ENCODE results near the gene CFAP73. TPM values are rescaled to one million over a fixed set of nuclear protein-coding genes. Genes with fewer than 3 reads are reported as not detected.

The CFAP73 gene
- total and polyA plus RNA-seq, 8 donors: 0.44 to 5.7 (median 1.6) TPM; not detected in 4

DNA sequence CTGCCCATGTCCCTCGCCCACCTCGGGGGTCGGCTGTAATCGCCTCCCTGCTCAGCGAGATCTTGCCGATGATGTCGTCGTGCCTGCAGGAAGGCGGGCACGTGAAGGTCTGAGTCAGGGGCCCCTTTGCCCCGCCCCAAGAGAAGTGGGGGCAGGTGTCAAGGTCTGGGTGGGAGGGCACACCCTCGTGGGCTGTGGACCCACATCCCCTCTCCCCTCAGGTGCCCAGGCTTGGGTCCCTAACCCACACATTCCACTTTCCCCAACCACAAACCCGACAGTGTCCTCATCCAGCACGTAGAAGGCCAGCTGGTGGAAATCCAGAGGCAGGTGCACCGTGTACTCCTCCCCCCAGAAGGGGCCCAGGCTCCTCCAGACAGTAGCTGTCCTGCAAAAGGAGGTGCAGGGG, 21.7 kb upstream of the CFAP73 start:
- Histone ChIP-seq H3K4me1 (no peaks in the 10 kb centered on the region), H3K27ac (no peak overlapping the region), H3K9me3 (peaks cover 0 to 10% (median 3%) of the 10 kb centered on the region in 4 donors), H3K36me3 (no peaks in the 10 kb centered on the region), H3K4me3 (no peak overlapping the region), H3K27me3 (peaks cover 0 to 42% (median 0%) of the 10 kb centered on the region in 3 donors)
- intact Hi-C loops (cut with DNase I; ENCODE audit: low total_unique reads): no loop called here
- 37 to 63% (median 49%) methylated on average over 7 to 15 of the region's 15 CpGs for WGBS, 5 donors
- TF ChIP-seq, protein P1, sequence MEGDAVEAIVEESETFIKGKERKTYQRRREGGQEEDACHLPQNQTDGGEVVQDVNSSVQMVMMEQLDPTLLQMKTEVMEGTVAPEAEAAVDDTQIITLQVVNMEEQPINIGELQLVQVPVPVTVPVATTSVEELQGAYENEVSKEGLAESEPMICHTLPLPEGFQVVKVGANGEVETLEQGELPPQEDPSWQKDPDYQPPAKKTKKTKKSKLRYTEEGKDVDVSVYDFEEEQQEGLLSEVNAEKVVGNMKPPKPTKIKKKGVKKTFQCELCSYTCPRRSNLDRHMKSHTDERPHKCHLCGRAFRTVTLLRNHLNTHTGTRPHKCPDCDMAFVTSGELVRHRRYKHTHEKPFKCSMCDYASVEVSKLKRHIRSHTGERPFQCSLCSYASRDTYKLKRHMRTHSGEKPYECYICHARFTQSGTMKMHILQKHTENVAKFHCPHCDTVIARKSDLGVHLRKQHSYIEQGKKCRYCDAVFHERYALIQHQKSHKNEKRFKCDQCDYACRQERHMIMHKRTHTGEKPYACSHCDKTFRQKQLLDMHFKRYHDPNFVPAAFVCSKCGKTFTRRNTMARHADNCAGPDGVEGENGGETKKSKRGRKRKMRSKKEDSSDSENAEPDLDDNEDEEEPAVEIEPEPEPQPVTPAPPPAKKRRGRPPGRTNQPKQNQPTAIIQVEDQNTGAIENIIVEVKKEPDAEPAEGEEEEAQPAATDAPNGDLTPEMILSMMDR (IDR thresholded peaks at IDR 0.05): no peak
- no peak for TF ChIP-seq POLR2AphosphoS5 (IDR thresholded peaks at IDR 0.05)
- no peak for TF ChIP-seq POLR2A (IDR thresholded peaks at IDR 0.05)
- no peak for TF ChIP-seq EP300 (IDR thresholded peaks at IDR 0.05)
- no peak for DNase-seq

DNA sequence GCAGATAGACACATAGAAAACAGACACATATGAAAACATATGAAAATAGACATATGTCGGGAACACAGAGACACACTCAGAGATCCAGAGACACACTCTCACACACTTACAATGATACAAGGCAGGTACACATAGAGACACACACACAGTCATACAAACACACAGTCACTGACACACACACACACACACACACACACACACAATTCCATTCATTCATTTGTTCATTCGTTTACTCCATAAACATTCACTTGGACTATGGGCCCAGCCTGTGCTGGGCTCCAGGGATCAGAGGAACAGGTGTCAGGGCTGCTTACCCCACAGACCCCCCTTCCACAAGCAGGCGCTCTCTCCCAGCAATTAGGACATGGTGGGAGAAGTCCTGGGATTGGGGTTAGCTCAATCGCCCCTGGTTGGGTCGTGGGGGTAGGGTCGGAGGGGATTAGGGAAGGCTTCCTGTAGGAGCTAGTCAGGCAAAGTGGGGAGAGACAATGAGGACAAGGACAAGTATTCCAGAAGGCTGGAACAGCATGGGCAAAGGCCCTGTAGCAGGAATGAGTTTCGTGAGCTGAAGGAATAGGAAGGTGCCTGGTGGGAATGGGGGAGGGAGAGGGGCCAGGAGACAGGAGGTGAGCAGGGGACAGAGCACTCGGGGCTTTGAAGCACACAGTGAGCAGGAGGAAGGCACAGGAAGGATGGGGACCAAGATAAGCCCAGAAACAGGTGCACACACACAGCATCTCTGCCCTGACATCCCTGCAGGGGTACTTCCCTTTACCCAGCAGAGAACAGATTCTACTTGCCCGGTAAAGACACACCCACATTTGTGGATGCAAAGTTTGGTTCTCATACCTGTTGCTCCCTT, 20.5 kb upstream of the CFAP73 start:
- Histone ChIP-seq H3K4me1 (no peaks in the 10 kb centered on the region), H3K27ac (no peak overlapping the region), H3K36me3 (no peaks in the 10 kb centered on the region), H3K9me3 (no peaks in the 10 kb centered on the region), H3K4me3 (no peak overlapping the region), H3K27me3 (peaks cover 0 to 54% (median 0%) of the 10 kb centered on the region in 3 donors)
- no peak for DNase-seq
- intact Hi-C loops (cut with DNase I; ENCODE audit: low total_unique reads): no loop called here
- TF ChIP-seq, protein P1 (IDR thresholded peaks at IDR 0.05): no peak
- no peak for TF ChIP-seq POLR2AphosphoS5 (IDR thresholded peaks at IDR 0.05)
- WGBS, 5 donors: 62 to 68% (median 65%) methylated on average over 9 of the region's 9 CpGs

DNA sequence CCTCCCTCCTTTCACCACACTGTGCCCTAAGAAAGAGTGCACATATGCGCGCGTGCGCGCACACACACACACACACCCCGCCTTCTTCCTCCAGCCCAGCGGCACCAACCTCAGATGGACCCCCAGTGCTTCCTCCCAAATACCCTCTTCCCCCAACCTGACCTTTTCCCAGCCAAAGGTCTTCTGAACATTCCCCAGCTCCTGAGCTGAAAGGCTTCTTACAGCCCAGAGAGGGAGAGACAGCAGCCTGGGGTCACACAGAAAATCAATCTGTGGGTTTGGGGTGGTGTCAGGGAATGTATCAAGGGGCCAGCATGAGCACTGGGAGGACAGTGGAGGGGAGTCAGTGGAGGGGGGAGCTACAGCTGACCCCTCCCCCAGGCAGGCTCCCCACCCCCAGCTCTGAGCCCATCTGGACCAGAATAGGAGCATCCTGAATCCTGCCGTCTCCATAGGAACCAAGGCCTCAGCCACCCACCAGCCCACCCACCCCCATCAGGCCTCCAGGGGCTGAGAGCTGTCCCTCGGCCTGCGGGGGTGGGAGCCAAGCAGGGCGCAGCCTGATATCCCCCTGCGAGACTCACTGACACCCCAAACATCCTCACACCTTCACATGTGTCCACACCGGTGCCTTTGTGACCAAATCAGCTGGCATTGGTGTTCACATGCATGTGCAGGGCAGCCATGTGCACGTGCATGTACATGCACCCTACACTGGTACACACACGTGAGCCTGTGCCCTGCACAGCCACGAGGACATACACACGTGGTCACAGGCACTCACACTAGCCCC, 19.7 kb upstream of the CFAP73 start:
- Histone ChIP-seq H3K4me1 (no peaks in the 10 kb centered on the region), H3K27me3 (peaks cover 0 to 63% (median 5%) of the 10 kb centered on the region in 3 donors), H3K36me3 (no peaks in the 10 kb centered on the region), H3K27ac (no peak overlapping the region), H3K4me3 (no peak overlapping the region), H3K9me3 (no peaks in the 10 kb centered on the region)
- TF ChIP-seq EP300 (IDR thresholded peaks at IDR 0.05): no peak
- TF ChIP-seq, protein P1 (IDR thresholded peaks at IDR 0.05): no peak
- TF ChIP-seq POLR2AphosphoS5 (IDR thresholded peaks at IDR 0.05): no peak
- TF ChIP-seq POLR2A (IDR thresholded peaks at IDR 0.05): no peak
- intact Hi-C loops (cut with DNase I; ENCODE audit: low total_unique reads): no loop called here
- DNase-seq: no peak
- 66 to 85% (median 83%) methylated on average over 9 to 17 of the region's 17 CpGs for WGBS, 5 donors

DNA sequence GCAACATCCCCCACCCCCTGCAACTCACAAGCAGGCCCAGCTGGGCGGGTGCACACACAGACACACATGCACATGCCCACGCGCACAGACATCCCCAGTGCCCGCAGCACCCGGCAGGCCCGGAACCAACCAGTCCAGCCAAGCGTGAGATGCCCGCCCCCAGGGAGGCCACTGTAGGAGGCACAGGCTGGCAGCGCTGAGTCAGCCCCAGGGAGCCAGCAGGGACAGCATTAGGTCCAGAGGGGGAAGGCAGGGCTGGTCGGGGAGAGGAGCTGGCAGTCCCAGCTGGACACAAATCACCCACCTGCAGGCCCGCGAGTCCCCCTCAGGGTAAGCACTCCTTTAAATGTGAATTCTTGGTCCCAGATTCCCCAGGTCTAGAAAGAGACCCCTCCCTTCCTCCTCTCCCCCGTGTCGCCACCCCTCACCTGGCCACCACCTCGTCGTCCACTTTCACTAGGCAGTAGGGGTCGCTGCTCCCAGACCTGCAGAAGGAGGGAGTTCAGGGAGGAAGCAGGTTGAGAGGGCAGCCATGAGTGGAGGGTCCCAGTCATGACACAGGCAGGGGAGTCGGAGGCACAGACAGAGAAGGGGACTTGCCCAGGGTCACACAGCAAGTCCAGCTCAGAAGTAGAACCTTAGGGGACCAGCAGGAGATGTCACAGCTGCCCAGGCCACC, 18.9 kb upstream of the CFAP73 start:
- DNase-seq: peak in 1 of 2 donors; percentile 50
- Histone ChIP-seq H3K27ac (no peak overlapping the region), H3K9me3 (no peaks in the 10 kb centered on the region), H3K4me3 (no peak overlapping the region), H3K4me1 (peaks cover 0 to 5% (median 4%) of the 10 kb centered on the region in 4 donors), H3K36me3 (no peaks in the 10 kb centered on the region), H3K27me3 (peaks cover 2 to 70% (median 12%) of the 10 kb centered on the region in 3 donors)
- TF ChIP-seq POLR2A (IDR thresholded peaks at IDR 0.05) (no peak), POLR2AphosphoS5 (IDR thresholded peaks at IDR 0.05) (no peak), EP300 (IDR thresholded peaks at IDR 0.05) (no peak)
- TF ChIP-seq, protein P1 (IDR thresholded peaks at IDR 0.05): no peak
- 27 to 60% (median 52%) methylated on average over 8 to 18 of the region's 18 CpGs for WGBS, 5 donors
- intact Hi-C loops (cut with DNase I; ENCODE audit: low total_unique reads): no loop called here
